Large intestine (tissue), 3 donors: ENCODE measurements around the gene MYO5A. TPM values are rescaled to one million over a fixed set of nuclear protein-coding genes. Genes with fewer than 3 reads are reported as not detected.
"Not testable (repeated sequence)": the region's sequence is repeated elsewhere in the genome, so short reads cannot be mapped to it uniquely, and the experiment has no call there.

Experiments used
- DNase-seq, 2 donors: peaks; one replicate each; pipeline versions ENCODE4 v3.0.0 to v3.0.0-alpha.2; 2013
- H3K27ac ChIP-seq: one replicate; pipeline ENCODE4 v1.5.1; 2013; ENCODE audit warnings: low read length
- H3K27me3 ChIP-seq: 2 replicates; pipeline ENCODE4 v1.6.1; 2013; ENCODE audit warnings: low read length; ENCODE audit not compliant: control insufficient read depth, insufficient read depth
- H3K36me3 ChIP-seq: 2 replicates; pipeline ENCODE4 v1.6.1; 2013; ENCODE audit warnings: low read length; ENCODE audit not compliant: control insufficient read depth, insufficient read depth
- H3K4me1 ChIP-seq: one replicate; pipeline ENCODE4 v1.6.1; 2013; ENCODE audit warnings: low read length; ENCODE audit not compliant: control insufficient read depth, insufficient read depth
- H3K4me3 ChIP-seq: one replicate; pipeline ENCODE4 v1.5.1; 2013; ENCODE audit warnings: low read length
- H3K9me3 ChIP-seq: one replicate; pipeline ENCODE4 v1.6.1; 2013; ENCODE audit warnings: mild to moderate bottlenecking, low read depth, low read length, moderate library complexity; ENCODE audit not compliant: control insufficient read depth
- WGBS: methylation state at CpG from one replicate; pipeline ENCODE4 v1.1.5; 2013; ENCODE audit warnings: low lambda C conversion rate; ENCODE audit not compliant: insufficient coverage; 5-methylcytosine and 5-hydroxymethylcytosine counted together
- polyA plus RNA-seq: library from polyadenylated mRNA; unstranded; fragments of 120-200 nt; gene quantifications from one replicate; pipeline ENCODE4 v1.2.1, GENCODE V29; 2013

MYO5A gene
- polyA plus RNA-seq, 1 donor, result 6.0 TPM

- no peaks in the 10 kb centered on the region for H3K36me3 ChIP-seq
- no peaks in the 10 kb centered on the region for H3K4me1 ChIP-seq
- peaks cover 37% of the 10 kb centered on the region for H3K27me3 ChIP-seq
- H3K27ac ChIP-seq, result no peak overlapping the region
- H3K9me3 ChIP-seq, result no peaks in the 10 kb centered on the region
- no peak for DNase-seq
- 74% methylated on average over 3 of the region's 3 CpGs for WGBS
- no peak overlapping the region for H3K4me3 ChIP-seq
Observed at GRCh38 chr15:52523192-52523591, 5.5 kb downstream of the MYO5A start.

- no peak for DNase-seq
- no peak overlapping the region for H3K27ac ChIP-seq
- no peak overlapping the region for H3K4me3 ChIP-seq
- H3K27me3 ChIP-seq, result peaks cover 24% of the 10 kb centered on the region
- no peaks in the 10 kb centered on the region for H3K4me1 ChIP-seq
- H3K36me3 ChIP-seq, result no peaks in the 10 kb centered on the region
- H3K9me3 ChIP-seq, result no peaks in the 10 kb centered on the region
- 83% methylated on average over 2 of the region's 3 CpGs for WGBS
Observed at GRCh38 chr15:52521682-52522081, 7.0 kb downstream of the MYO5A start.

- H3K27ac ChIP-seq, result no peak overlapping the region
- no peaks in the 10 kb centered on the region for H3K36me3 ChIP-seq
- H3K9me3 ChIP-seq, result no peaks in the 10 kb centered on the region
- DNase-seq, result no peak
- no peaks in the 10 kb centered on the region for H3K4me1 ChIP-seq
- peaks cover 15% of the 10 kb centered on the region for H3K27me3 ChIP-seq
- H3K4me3 ChIP-seq, result no peak overlapping the region
Observed at GRCh38 chr15:52520421-52520820, 8.3 kb downstream of the MYO5A start.

- peaks cover 12% of the 10 kb centered on the region for H3K27me3 ChIP-seq
- no peak overlapping the region for H3K27ac ChIP-seq
- no peak for DNase-seq
- no peaks in the 10 kb centered on the region for H3K4me1 ChIP-seq
- no peaks in the 10 kb centered on the region for H3K36me3 ChIP-seq
- H3K9me3 ChIP-seq, result no peaks in the 10 kb centered on the region
- WGBS, result 92% methylated on average over 5 of the region's 8 CpGs
- no peak overlapping the region for H3K4me3 ChIP-seq
Observed at GRCh38 chr15:52518487-52519371, 10.0 kb downstream of the MYO5A start.

GRCh38 chr15:52517014-52517413 lies 11.7 kb downstream of the MYO5A start:
- H3K4me3 ChIP-seq, result no peak overlapping the region

GRCh38 chr15:52515343-52515742 lies 13.3 kb downstream of the MYO5A start:
- no peak overlapping the region for H3K27ac ChIP-seq
- H3K4me1 ChIP-seq, result no peaks in the 10 kb centered on the region
- WGBS, result 100% methylated on average over 1 of the region's 2 CpGs
- no peak overlapping the region for H3K4me3 ChIP-seq
- no peak for DNase-seq
- H3K9me3 ChIP-seq, result no peaks in the 10 kb centered on the region
- no peaks in the 10 kb centered on the region for H3K27me3 ChIP-seq
- no peaks in the 10 kb centered on the region for H3K36me3 ChIP-seq

More at GRCh38 chr15:52517014-52517413, 11.7 kb downstream of the MYO5A start:
- no peak for DNase-seq
- Histone ChIP-seq H3K36me3 (no peaks in the 10 kb centered on the region), H3K27me3 (peaks cover 8% of the 10 kb centered on the region), H3K4me1 (no peaks in the 10 kb centered on the region), H3K27ac (no peak overlapping the region), H3K9me3 (no peaks in the 10 kb centered on the region)
- no CpG with 5 or more reads among the region's 1 CpG for WGBS

- H3K27ac ChIP-seq, result no peak overlapping the region
- no peaks in the 10 kb centered on the region for H3K9me3 ChIP-seq
- H3K4me1 ChIP-seq, result no peaks in the 10 kb centered on the region
- WGBS, result no CpG with 5 or more reads among the region's 1 CpG
- H3K36me3 ChIP-seq, result no peaks in the 10 kb centered on the region
- H3K4me3 ChIP-seq, result no peak overlapping the region
- DNase-seq, result no peak
- H3K27me3 ChIP-seq, result no peaks in the 10 kb centered on the region
Observed at GRCh38 chr15:52514482-52514881, 14.2 kb downstream of the MYO5A start.

GRCh38 chr15:52512869-52513268 lies 15.8 kb downstream of the MYO5A start:
- H3K27ac ChIP-seq, H3K4me1 ChIP-seq, H3K4me3 ChIP-seq, H3K36me3 ChIP-seq, H3K9me3 ChIP-seq, H3K27me3 ChIP-seq, DNase-seq: not testable (repeated sequence)
- no CpG with 5 or more reads among the region's 8 CpGs for WGBS

GRCh38 chr15:52511084-52511483 lies 17.6 kb downstream of the MYO5A start:
- Histone ChIP-seq H3K4me1 (no peaks in the 10 kb centered on the region), H3K27me3 (peaks cover 3% of the 10 kb centered on the region), H3K27ac (no peak overlapping the region), H3K9me3 (no peaks in the 10 kb centered on the region), H3K36me3 (no peaks in the 10 kb centered on the region), H3K4me3 (no peak overlapping the region)
- DNase-seq, result no peak
- WGBS, result 70% methylated on average over 2 of the region's 2 CpGs

- H3K4me1 ChIP-seq, result no peaks in the 10 kb centered on the region
- H3K27ac ChIP-seq, result no peak overlapping the region
- no peak for DNase-seq
- no peak overlapping the region for H3K4me3 ChIP-seq
- H3K27me3 ChIP-seq, result peaks cover 3% of the 10 kb centered on the region
- no peaks in the 10 kb centered on the region for H3K36me3 ChIP-seq
- H3K9me3 ChIP-seq, result no peaks in the 10 kb centered on the region
- 0% methylated on average over 1 of the region's 3 CpGs for WGBS
Observed at GRCh38 chr15:52509500-52510245, 19.0 kb downstream of the MYO5A start.
